Tibial nerve (tissue), 4 donors: Measurements from ENCODE around the gene IGSF5. TPM values are rescaled to one million over a fixed set of nuclear protein-coding genes. Genes with fewer than 3 reads are reported as not detected.

Experiments
- DNase-seq, 2 donors: peaks; one replicate each; pipeline ENCODE4 v3.0.0-alpha.2; 2019; ENCODE audit warnings: low spot score in 2 of 2
- H3K27ac ChIP-seq, 4 donors: fragments of 200-600 bp; sonication (generic) in 3 of 4; one replicate each; pipeline ENCODE4 v1.5.1; 2017 to 2019; ENCODE audit warnings: mild to moderate bottlenecking in 1 of 4
- H3K27me3 ChIP-seq, 2 donors: fragments of 200-600 bp; sonication (generic) in 1 of 2; one replicate each; pipeline versions ENCODE4 v1.5.1 to v1.6.0; 2017 to 2019
- H3K36me3 ChIP-seq, 3 donors: fragments of 200-600 bp; sonication (generic); one replicate each; pipeline ENCODE4 v1.5.1; 2018 to 2019
- H3K4me1 ChIP-seq, 4 donors: fragments of 200-600 bp; sonication (generic) in 3 of 4; one replicate each; pipeline ENCODE4 v1.5.1; 2017 to 2019
- H3K4me3 ChIP-seq, 4 donors: fragments of 200-600 bp; sonication (generic) in 3 of 4; one replicate each; pipeline ENCODE4 v1.5.1; 2017 to 2019; ENCODE audit warnings: mild to moderate bottlenecking in 1 of 4, moderate library complexity in 1 of 4
- H3K9me3 ChIP-seq, 4 donors: fragments of 200-600 bp; sonication (generic) in 3 of 4; one replicate each; pipeline ENCODE4 v1.5.1; 2017 to 2019
- EP300 ChIP-seq, 2 donors: sonication (generic); formaldehyde crosslinking; IDR thresholded peaks; one replicate each; pipeline ENCODE4 v1.6.1; 2017; ENCODE audit warnings: antibody characterized with exemption in 2 of 2, mild to moderate bottlenecking in 1 of 2
- POLR2A ChIP-seq, 2 donors: fragments of 450-650 bp; IDR thresholded peaks; one replicate each; pipeline ENCODE4 v1.6.1; 2017; ENCODE audit warnings: antibody characterized with exemption in 2 of 2, mild to moderate bottlenecking in 2 of 2, moderate library complexity in 2 of 2
- WGBS, 2 donors: methylation state at CpG; one replicate each; pipeline ENCODE4 v1.1.5; 2018; 5-methylcytosine and 5-hydroxymethylcytosine counted together
- total RNA-seq, 4 donors: library from RNA; depleted of rRNA; stranded (reverse); fragments of >200 nt; gene quantifications; one replicate each; pipeline ENCODE4 v1.1.0, GENCODE V29; 2016
- TF ChIP-seq, protein P1 (sequence below), 5 experiments: fragments of 200-600 bp in 3 of 5; fragments of 450-650 bp in 2 of 5; sonication (generic) in 3 of 5; IDR thresholded peaks; one replicate each; pipeline ENCODE4 v1.5.1; 2016 to 2019; ENCODE audit warnings: antibody characterized with exemption in 5 of 5, mild to moderate bottlenecking in 3 of 5, moderate library complexity in 2 of 5

IGSF5 gene
- total RNA-seq, 4 donors from 2014 or later = not detected

GRCh38 chr21:39809936-39810335 lies 65.0 kb downstream of the IGSF5 start:
- 88 to 97% methylated on average over 5 of the region's 5 CpGs for WGBS, 2 donors
- Histone ChIP-seq H3K9me3 (peaks cover 0 to 8% (median 0%) of the 10 kb centered on the region in 4 donors), H3K4me3 (no peak overlapping the region), H3K36me3 (no peaks in the 10 kb centered on the region), H3K27me3 (no peaks in the 10 kb centered on the region), H3K4me1 (no peaks in the 10 kb centered on the region), H3K27ac (no peak overlapping the region)
- TF ChIP-seq EP300 (IDR thresholded peaks at IDR 0.05) (no peak), POLR2A (IDR thresholded peaks at IDR 0.05) (no peak)
- TF ChIP-seq, protein P1, sequence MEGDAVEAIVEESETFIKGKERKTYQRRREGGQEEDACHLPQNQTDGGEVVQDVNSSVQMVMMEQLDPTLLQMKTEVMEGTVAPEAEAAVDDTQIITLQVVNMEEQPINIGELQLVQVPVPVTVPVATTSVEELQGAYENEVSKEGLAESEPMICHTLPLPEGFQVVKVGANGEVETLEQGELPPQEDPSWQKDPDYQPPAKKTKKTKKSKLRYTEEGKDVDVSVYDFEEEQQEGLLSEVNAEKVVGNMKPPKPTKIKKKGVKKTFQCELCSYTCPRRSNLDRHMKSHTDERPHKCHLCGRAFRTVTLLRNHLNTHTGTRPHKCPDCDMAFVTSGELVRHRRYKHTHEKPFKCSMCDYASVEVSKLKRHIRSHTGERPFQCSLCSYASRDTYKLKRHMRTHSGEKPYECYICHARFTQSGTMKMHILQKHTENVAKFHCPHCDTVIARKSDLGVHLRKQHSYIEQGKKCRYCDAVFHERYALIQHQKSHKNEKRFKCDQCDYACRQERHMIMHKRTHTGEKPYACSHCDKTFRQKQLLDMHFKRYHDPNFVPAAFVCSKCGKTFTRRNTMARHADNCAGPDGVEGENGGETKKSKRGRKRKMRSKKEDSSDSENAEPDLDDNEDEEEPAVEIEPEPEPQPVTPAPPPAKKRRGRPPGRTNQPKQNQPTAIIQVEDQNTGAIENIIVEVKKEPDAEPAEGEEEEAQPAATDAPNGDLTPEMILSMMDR (IDR thresholded peaks at IDR 0.05) = no peak
- DNase-seq = no peak

GRCh38 chr21:39812983-39813382 lies 68.0 kb downstream of the IGSF5 start:
- no peaks in the 10 kb centered on the region for H3K4me1 ChIP-seq
- no peak overlapping the region for H3K27ac ChIP-seq
- no peak for DNase-seq
- H3K9me3 ChIP-seq = peaks cover 0 to 8% (median 0%) of the 10 kb centered on the region in 4 donors
- no peak for TF ChIP-seq EP300 (IDR thresholded peaks at IDR 0.05)
- TF ChIP-seq, protein P1 (IDR thresholded peaks at IDR 0.05) = no peak
- TF ChIP-seq POLR2A (IDR thresholded peaks at IDR 0.05) = no peak
- no peak overlapping the region for H3K4me3 ChIP-seq
- no peaks in the 10 kb centered on the region for H3K36me3 ChIP-seq
- H3K27me3 ChIP-seq = no peaks in the 10 kb centered on the region
- WGBS, 2 donors = 71 to 88% methylated on average over 1 of the region's 1 CpG

GRCh38 chr21:39818557-39818956 lies 73.6 kb downstream of the IGSF5 start:
- no peak overlapping the region for H3K4me3 ChIP-seq
- DNase-seq = no peak
- H3K27me3 ChIP-seq = no peaks in the 10 kb centered on the region
- no peaks in the 10 kb centered on the region for H3K4me1 ChIP-seq
- no peak overlapping the region for H3K27ac ChIP-seq
- 72 to 77% methylated on average over 2 of the region's 2 CpGs for WGBS, 2 donors
- H3K9me3 ChIP-seq = peaks cover 0 to 8% (median 0%) of the 10 kb centered on the region in 4 donors
- TF ChIP-seq, protein P1 (IDR thresholded peaks at IDR 0.05) = no peak
- no peak for TF ChIP-seq POLR2A (IDR thresholded peaks at IDR 0.05)
- no peak for TF ChIP-seq EP300 (IDR thresholded peaks at IDR 0.05)
- no peaks in the 10 kb centered on the region for H3K36me3 ChIP-seq

DNA sequence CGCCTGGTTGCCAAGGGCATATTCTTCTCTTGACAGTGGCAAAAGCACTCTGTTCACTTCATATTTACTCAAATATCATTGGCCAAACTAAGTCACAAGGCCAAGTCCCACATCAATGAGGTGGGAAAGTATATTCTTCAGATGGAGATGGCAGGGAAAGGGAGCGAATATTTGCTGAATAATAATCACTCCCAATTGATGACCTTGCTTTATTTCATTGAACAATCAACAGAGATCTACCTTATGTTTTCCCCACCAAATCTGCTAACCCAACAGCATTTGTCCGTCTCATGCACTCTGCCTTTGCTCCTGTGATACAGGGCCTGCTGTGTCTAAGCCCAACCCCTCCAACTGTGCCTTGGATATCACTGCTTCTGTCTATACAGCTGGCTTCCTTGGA lies 77.1 kb downstream of the IGSF5 start:
- H3K36me3 ChIP-seq = no peaks in the 10 kb centered on the region
- H3K9me3 ChIP-seq = no peaks in the 10 kb centered on the region
- 87 to 90% methylated on average over 3 of the region's 3 CpGs for WGBS, 2 donors
- no peak for TF ChIP-seq EP300 (IDR thresholded peaks at IDR 0.05)
- TF ChIP-seq, protein P1 (IDR thresholded peaks at IDR 0.05) = no peak
- TF ChIP-seq POLR2A (IDR thresholded peaks at IDR 0.05) = no peak
- H3K27ac ChIP-seq = no peak overlapping the region
- no peaks in the 10 kb centered on the region for H3K27me3 ChIP-seq
- H3K4me3 ChIP-seq = no peak overlapping the region
- no peaks in the 10 kb centered on the region for H3K4me1 ChIP-seq
- DNase-seq = no peak

DNA sequence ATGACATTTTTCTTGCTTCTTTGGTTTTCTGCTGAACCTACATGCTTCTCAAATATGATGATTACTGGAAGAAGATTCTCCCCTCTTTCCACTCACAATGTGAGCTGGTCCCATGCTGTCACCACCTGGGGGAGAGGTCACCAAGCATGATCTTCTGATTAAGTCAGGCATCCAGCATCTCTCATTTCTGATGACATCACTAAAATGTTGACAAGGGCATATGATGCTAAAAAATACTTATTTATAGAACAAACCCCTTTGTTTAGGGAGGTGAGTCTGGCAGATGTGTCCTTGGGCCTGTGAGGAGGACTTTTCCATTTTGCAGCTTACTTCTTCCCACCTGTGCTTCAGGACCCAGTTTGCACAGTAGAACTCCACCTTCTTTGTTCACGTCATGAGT lies 80.3 kb downstream of the IGSF5 start:
- Histone ChIP-seq H3K4me1 (no peaks in the 10 kb centered on the region), H3K36me3 (no peaks in the 10 kb centered on the region), H3K27me3 (no peaks in the 10 kb centered on the region), H3K4me3 (no peak overlapping the region), H3K27ac (no peak overlapping the region), H3K9me3 (no peaks in the 10 kb centered on the region)
- TF ChIP-seq, protein P1 (IDR thresholded peaks at IDR 0.05) = no peak
- no peak for TF ChIP-seq EP300 (IDR thresholded peaks at IDR 0.05)
- TF ChIP-seq POLR2A (IDR thresholded peaks at IDR 0.05) = no peak
- 81 to 89% methylated on average over 1 of the region's 1 CpG for WGBS, 2 donors
- DNase-seq = no peak
